Upper lobe of left lung (tissue), 6 donors: ENCODE measurements around the gene DNAAF8. TPM values are rescaled to one million over a fixed set of nuclear protein-coding genes. Genes with fewer than 3 reads are reported as not detected.
"Not testable (repeated sequence)": the region's sequence is repeated elsewhere in the genome, so short reads cannot be mapped to it uniquely, and the experiment has no call there.

Experiments
- ATAC-seq, 2 donors: fragments of 200-7000 bp; cut with Tn5 transposase; one replicate each; pipeline ENCODE4 v1.9.1; 2022; ENCODE audit warnings: mild to moderate bottlenecking in 2 of 2, moderate library complexity in 2 of 2; ENCODE audit not compliant: low FRiP score in 2 of 2
- DNase-seq, 2 donors: peaks; one replicate each; pipeline ENCODE4 v3.0.0-alpha.2; 2019 to 2020
- H3K27ac ChIP-seq, 4 donors: fragments of 200-600 bp; sonication (generic); one replicate each; pipeline ENCODE4 v1.5.1; 2016 to 2019
- H3K27me3 ChIP-seq, 4 donors: fragments of 200-600 bp; sonication (generic); one replicate each; pipeline ENCODE4 v1.5.1; 2017 to 2019
- H3K36me3 ChIP-seq, 4 donors: fragments of 200-600 bp; sonication (generic); one replicate each; pipeline ENCODE4 v1.5.1; 2016 to 2019
- H3K4me1 ChIP-seq, 4 donors: fragments of 200-600 bp; sonication (generic); one replicate each; pipeline ENCODE4 v1.5.1; 2018 to 2019
- H3K4me3 ChIP-seq, 4 donors: fragments of 200-600 bp; sonication (generic); one replicate each; pipeline ENCODE4 v1.5.1; 2017 to 2019; ENCODE audit warnings: mild to moderate bottlenecking in 2 of 4, moderate library complexity in 1 of 4
- H3K9me3 ChIP-seq, 4 donors: fragments of 200-600 bp; sonication (generic); one replicate each; pipeline ENCODE4 v1.5.1; 2018 to 2019
- EP300 ChIP-seq, 4 donors: sonication (generic); formaldehyde crosslinking; IDR thresholded peaks; one replicate each; pipeline ENCODE4 v1.5.1; 2017; ENCODE audit warnings: antibody characterized with exemption in 4 of 4, control low read depth in 2 of 4
- POLR2A ChIP-seq, 4 donors: fragments of 450-650 bp; IDR thresholded peaks; one replicate each; pipeline ENCODE4 v1.5.1; 2016 to 2017; ENCODE audit warnings: antibody characterized with exemption in 4 of 4, mild to moderate bottlenecking in 2 of 4
- POLR2AphosphoS5 ChIP-seq, 2 donors: sonication (generic); formaldehyde crosslinking; IDR thresholded peaks; one replicate each; pipeline ENCODE4 v1.5.1; 2017; ENCODE audit warnings: antibody characterized with exemption in 2 of 2
- WGBS, 2 donors: methylation state at CpG; one replicate each; pipeline ENCODE4 v1.1.5; 2017 to 2018; 5-methylcytosine and 5-hydroxymethylcytosine counted together
- total RNA-seq, 6 donors: library from RNA; depleted of rRNA in 4 of 6; stranded (reverse); fragments of >200 nt in 4 of 6; gene quantifications; one replicate each; pipeline versions ENCODE4 v1.1.0 to v1.2.1, GENCODE V29; 2016 to 2021
- TF ChIP-seq, protein P1 (sequence below), 6 experiments: fragments of 450-650 bp in 4 of 6; fragments of 200-600 bp in 2 of 6; sonication (generic) in 2 of 6; IDR thresholded peaks; one replicate each; pipeline ENCODE4 v1.5.1; 2016 to 2019; ENCODE audit warnings: antibody characterized with exemption in 6 of 6
- donor health status: DM: no; HTN: no; CAD: no; lungs with moderate emphysema.
- donor health status: DM: no; HTN: yes; CAD: no; lungs with severe emphysema.

DNAAF8 gene
- total RNA-seq, 6 donors from 2014 or later: 1.6 to 19.1 (median 4.3) TPM

DNA sequence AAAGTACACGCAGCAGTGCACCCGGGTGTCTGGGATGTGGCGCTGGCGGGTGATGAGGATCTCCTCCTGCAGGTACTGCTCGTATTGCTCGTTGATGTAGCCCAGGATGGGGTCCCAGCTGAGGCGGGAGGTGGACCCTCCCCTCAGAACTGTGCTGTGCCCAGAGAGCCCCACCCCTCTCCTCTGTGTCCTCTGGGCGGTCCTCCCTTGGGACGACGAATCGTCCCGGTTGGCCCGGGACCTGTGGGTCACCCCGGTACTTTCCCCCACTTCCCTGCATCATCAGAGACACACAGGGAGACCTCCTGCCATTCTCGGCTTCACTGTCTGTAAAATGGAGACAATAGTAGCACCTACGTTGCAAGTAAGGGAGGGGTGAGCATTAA lies 49.6 kb downstream of the DNAAF8 start:
- no peaks in the 10 kb centered on the region for H3K4me1 ChIP-seq
- no peak overlapping the region for H3K4me3 ChIP-seq
- no peaks in the 10 kb centered on the region for H3K36me3 ChIP-seq
- no peak for ATAC-seq
- WGBS, 2 donors: 69 to 86% methylated on average over 10 to 11 of the region's 16 CpGs
- DNase-seq: no peak
- H3K9me3 ChIP-seq: no peaks in the 10 kb centered on the region
- H3K27ac ChIP-seq: no peak overlapping the region
- no peaks in the 10 kb centered on the region for H3K27me3 ChIP-seq
- TF ChIP-seq EP300 (IDR thresholded peaks at IDR 0.05) (no peak), POLR2A (IDR thresholded peaks at IDR 0.05) (no peak), POLR2AphosphoS5 (IDR thresholded peaks at IDR 0.05) (no peak)
- TF ChIP-seq, protein P1, sequence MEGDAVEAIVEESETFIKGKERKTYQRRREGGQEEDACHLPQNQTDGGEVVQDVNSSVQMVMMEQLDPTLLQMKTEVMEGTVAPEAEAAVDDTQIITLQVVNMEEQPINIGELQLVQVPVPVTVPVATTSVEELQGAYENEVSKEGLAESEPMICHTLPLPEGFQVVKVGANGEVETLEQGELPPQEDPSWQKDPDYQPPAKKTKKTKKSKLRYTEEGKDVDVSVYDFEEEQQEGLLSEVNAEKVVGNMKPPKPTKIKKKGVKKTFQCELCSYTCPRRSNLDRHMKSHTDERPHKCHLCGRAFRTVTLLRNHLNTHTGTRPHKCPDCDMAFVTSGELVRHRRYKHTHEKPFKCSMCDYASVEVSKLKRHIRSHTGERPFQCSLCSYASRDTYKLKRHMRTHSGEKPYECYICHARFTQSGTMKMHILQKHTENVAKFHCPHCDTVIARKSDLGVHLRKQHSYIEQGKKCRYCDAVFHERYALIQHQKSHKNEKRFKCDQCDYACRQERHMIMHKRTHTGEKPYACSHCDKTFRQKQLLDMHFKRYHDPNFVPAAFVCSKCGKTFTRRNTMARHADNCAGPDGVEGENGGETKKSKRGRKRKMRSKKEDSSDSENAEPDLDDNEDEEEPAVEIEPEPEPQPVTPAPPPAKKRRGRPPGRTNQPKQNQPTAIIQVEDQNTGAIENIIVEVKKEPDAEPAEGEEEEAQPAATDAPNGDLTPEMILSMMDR (IDR thresholded peaks at IDR 0.05): no peak

DNA sequence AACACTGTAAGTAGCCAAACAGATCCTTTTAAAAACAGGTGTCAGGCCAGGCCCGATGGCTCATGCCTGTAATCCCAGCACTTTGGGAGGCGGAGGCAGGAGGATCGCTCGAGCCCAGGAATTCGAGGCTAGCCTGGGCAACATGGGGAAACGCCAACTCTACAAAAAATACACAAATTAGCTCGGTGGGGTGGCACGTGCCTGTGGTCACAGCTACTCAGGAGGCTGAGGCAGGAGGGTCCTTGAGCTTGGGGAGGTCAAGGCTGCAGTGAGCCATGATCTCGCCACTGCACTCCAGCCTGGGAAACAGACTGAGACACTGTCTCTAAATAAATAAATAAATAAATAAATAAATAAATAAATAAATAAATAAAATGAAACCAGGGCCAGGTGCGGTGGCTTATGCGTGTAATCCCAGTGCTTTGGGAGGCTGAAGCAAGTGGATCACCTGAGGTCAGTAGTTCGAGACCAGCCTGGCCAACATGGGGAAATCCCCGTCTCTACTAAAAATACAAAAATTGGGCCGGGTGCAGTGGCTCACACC lies 50.2 kb downstream of the DNAAF8 start:
- 91 to 92% methylated on average over 14 of the region's 14 CpGs for WGBS, 2 donors
- not testable (repeated sequence) for H3K36me3 ChIP-seq, H3K27ac ChIP-seq, H3K4me3 ChIP-seq, H3K9me3 ChIP-seq, DNase-seq, ATAC-seq, H3K27me3 ChIP-seq, H3K4me1 ChIP-seq

DNA sequence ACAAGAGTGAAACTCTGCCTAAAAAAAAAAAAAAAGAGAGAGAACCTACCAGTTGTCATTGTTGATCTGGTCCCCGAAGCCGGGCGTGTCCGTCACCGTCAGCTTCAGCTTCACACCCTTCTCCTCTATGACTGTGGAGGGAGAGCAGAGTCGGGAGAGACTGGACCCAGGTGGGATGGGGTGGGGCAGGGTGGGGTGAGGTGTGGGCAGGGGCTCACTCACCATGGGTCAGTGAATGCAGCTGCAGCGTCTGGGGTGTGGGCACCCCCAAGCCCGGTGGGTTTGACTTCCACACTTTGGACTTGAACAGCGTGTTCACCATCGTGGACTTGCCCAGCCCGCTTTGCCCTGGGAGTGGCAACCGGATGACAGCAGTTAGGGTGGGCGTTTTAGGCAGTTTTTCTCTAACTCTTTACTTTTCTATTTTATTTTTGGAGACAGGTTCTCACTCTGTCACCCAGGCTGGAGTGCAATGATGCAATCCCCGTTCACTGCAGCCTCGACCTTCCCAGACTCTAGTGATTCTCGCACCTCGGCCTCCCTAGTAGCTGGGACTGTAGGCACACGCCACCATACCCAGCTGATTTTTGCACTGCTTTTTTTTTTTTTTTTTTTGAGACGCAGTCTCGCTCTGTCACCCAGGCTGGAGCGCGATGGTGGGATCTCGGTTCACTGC lies 51.6 kb downstream of the DNAAF8 start:
- ATAC-seq (no peak), DNase-seq (no peak)
- Histone ChIP-seq H3K9me3 (no peaks in the 10 kb centered on the region), H3K4me3 (no peak overlapping the region), H3K27ac (no peak overlapping the region), H3K4me1 (no peaks in the 10 kb centered on the region), H3K27me3 (no peaks in the 10 kb centered on the region), H3K36me3 (no peaks in the 10 kb centered on the region)
- whole genome bisulfite sequencing, 2 donors: 90% methylated on average over 23 of the region's 23 CpGs
- TF ChIP-seq EP300 (IDR thresholded peaks at IDR 0.05): no peak
- TF ChIP-seq, protein P1 (IDR thresholded peaks at IDR 0.05): no peak
- no peak for TF ChIP-seq POLR2AphosphoS5 (IDR thresholded peaks at IDR 0.05)
- TF ChIP-seq POLR2A (IDR thresholded peaks at IDR 0.05): no peak

DNA sequence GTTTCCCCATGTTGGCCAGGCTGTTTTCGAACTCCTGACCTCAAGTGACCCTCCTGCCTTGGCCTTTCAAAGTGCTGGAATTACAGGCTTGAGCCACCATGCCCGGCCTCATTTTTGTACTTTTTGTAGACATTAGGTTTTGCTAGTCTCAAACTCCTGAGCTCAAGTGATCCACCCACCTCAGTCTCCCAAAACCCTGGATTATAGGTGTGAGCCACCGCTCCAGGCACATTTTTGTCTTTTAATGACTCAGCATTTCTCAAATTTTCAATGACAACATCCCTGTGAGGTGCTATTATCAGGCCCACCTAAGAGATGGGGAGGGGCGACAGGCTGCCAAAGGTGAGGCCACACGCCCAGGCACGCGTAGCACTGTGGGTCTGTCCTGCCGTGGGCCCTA lies 52.7 kb downstream of the DNAAF8 start:
- no peaks in the 10 kb centered on the region for H3K4me1 ChIP-seq
- no peaks in the 10 kb centered on the region for H3K9me3 ChIP-seq
- no peaks in the 10 kb centered on the region for H3K27me3 ChIP-seq
- no peak overlapping the region for H3K27ac ChIP-seq
- WGBS, 2 donors: 92 to 99% methylated on average over 8 of the region's 8 CpGs
- H3K36me3 ChIP-seq: no peaks in the 10 kb centered on the region
- H3K4me3 ChIP-seq: no peak overlapping the region
- ATAC-seq (no peak), DNase-seq (no peak)
- TF ChIP-seq POLR2AphosphoS5 (IDR thresholded peaks at IDR 0.05) (no peak), EP300 (IDR thresholded peaks at IDR 0.05) (no peak), POLR2A (IDR thresholded peaks at IDR 0.05) (no peak)
- TF ChIP-seq, protein P1 (IDR thresholded peaks at IDR 0.05): no peak

DNA sequence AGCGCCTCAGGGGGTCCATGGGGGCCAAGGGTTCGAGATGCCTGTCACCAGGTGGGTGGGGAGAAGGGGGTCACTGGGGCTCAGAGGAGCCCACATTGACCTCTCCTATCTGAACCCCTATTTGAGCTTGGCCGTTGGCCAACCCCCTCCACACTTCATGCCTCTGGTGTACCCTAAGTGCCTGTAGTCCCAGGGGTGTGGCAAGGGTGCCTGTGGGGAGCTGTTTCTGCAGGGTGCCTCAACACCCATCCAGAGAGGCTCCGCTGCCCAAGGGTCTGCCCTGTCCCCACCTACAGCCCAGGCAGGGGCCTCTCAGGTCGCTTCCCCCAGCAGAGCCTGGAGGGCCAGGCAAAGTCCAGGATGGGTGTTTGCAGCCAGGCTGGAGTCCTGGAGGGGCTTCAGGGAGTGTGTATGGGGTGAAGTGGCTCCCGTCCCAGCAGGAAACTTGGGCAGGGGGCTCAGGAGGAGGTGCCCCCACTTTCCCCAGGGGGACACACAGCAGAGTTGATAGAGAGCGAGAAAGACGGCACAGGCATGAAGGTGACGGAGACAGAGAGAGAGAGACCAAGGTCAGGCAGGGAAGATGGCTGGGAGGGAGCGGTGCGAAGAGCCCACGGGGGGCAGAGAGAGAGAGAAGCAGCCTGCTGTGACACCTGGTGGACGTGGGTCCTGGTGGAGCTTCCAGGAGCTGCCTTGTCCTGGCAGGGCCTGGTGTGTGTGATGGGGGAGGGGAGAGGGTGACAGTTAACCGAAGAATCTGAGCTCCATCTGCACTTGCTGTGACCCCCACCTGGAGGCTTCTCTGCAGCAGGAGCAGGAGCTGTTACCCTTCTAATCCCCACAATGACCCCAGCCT lies 53.5 kb downstream of the DNAAF8 start, which contains the start of gene SEPTIN12:
Gene SEPTIN12, minus strand, starts transcription at position 719 of the 856 bp plus-strand sequence. Its CDS starts 700 bp downstream, at position 19.
- Histone ChIP-seq H3K27me3 (no peaks in the 10 kb centered on the region), H3K4me1 (no peaks in the 10 kb centered on the region), H3K36me3 (no peaks in the 10 kb centered on the region), H3K4me3 (no peak within 1 kb of the TSS), H3K9me3 (no peaks in the 10 kb centered on the region), H3K27ac (no peak within 1 kb of the TSS)
- ATAC-seq (peak; percentile 13 to 21), DNase-seq (no peak)
- TF ChIP-seq, protein P1 (IDR thresholded peaks at IDR 0.05): no peak
- WGBS, 2 donors: 75% methylated on average over 8 to 14 of the region's 14 CpGs
